GM12864 (cell line): Measurements from ENCODE around the gene TBC1D9.

Experiments used
- DNase-seq: peaks from one replicate; pipeline ENCODE4 v3.0.0-alpha.2; 2011; ENCODE audit warnings: low read depth
- H3K4me3 ChIP-seq: 2 replicates; pipeline ENCODE4 v1.5.1; 2011; ENCODE audit warnings: mild to moderate bottlenecking, low read depth, low read length, control low read depth
- TF ChIP-seq, protein P1 (sequence below): IDR thresholded peaks from 2 replicates; pipeline ENCODE4 v1.5.1; 2011; ENCODE audit warnings: low read depth, mild to moderate bottlenecking, moderate library complexity, low read length, control low read depth, inconsistent platforms; ENCODE audit errors: missing control alignments

The TBC1D9 gene

DNA sequence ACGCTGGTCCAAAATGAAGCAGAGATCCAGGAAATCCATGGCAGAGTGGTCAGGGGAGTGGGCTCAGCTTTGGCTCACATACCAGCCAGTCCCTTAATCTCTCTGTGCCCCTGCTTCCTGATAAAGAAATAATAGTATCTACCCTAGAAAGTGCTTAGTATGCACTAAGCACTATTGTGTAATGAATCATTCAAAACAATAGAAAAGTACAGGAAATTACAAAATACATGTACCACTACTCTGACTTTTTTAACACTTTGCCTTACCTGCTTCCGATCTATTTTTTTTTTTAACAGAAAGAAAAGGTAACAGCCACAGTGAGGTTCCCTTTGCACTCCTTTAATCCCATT is 49.9 kb downstream of the TBC1D9 start:
- DNase-seq, result no peak
- H3K4me3 ChIP-seq, result no peak overlapping the region
- TF ChIP-seq, protein P1, sequence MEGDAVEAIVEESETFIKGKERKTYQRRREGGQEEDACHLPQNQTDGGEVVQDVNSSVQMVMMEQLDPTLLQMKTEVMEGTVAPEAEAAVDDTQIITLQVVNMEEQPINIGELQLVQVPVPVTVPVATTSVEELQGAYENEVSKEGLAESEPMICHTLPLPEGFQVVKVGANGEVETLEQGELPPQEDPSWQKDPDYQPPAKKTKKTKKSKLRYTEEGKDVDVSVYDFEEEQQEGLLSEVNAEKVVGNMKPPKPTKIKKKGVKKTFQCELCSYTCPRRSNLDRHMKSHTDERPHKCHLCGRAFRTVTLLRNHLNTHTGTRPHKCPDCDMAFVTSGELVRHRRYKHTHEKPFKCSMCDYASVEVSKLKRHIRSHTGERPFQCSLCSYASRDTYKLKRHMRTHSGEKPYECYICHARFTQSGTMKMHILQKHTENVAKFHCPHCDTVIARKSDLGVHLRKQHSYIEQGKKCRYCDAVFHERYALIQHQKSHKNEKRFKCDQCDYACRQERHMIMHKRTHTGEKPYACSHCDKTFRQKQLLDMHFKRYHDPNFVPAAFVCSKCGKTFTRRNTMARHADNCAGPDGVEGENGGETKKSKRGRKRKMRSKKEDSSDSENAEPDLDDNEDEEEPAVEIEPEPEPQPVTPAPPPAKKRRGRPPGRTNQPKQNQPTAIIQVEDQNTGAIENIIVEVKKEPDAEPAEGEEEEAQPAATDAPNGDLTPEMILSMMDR, result no peak

DNA sequence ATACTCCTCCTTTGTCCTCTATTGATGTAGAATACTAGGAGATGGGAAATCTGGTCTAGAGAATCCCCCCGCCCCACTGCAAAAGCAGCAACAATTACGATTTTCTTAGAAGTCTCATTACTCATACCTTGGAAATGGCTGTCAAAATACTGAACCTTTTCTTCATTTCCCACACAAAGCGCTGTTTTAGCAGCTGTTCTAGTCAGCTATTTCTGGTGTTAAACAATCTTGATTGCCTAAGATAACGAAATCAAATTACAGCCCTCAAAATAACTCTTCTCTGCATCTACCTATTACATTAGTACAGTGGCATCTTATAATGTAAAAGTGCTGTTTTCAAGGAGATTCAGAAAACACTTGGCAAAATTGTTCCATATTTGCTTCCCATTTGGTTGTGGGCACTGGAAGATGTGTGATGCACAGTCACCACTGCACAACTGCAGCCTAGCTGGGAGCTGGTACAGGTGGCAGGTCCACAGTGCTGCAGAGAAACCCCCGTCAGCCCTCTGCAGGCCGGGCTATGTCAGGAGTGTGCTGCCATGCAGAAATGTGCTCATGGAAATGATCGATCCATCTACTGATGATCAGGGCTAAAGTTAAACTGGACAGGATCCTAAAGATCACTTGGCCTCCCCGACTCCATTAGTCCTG is 50.4 kb downstream of the TBC1D9 start:
- TF ChIP-seq, protein P1, result no peak
- H3K4me3 ChIP-seq, result no peak overlapping the region
- no peak for DNase-seq

DNA sequence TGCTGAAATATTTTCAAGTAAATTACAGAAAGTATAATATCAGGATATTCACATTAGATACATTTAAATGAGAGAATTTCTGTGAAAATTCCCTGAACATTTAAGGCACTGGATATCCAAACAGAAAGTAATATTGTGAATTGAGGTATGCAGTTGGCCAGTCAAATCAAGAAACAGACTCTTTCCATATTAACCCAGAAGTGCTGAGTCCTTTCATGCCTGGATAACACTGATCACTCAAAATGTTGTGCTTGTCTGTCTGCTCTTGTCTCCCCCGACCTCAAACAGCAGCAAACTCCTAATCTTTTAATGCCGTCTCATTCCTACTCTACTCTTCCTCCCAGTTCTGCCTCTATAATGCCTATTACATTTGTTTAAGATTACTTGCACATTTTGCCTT is 51.2 kb downstream of the TBC1D9 start:
- DNase-seq, result no peak
- TF ChIP-seq, protein P1, result no peak
- no peak overlapping the region for H3K4me3 ChIP-seq

DNA sequence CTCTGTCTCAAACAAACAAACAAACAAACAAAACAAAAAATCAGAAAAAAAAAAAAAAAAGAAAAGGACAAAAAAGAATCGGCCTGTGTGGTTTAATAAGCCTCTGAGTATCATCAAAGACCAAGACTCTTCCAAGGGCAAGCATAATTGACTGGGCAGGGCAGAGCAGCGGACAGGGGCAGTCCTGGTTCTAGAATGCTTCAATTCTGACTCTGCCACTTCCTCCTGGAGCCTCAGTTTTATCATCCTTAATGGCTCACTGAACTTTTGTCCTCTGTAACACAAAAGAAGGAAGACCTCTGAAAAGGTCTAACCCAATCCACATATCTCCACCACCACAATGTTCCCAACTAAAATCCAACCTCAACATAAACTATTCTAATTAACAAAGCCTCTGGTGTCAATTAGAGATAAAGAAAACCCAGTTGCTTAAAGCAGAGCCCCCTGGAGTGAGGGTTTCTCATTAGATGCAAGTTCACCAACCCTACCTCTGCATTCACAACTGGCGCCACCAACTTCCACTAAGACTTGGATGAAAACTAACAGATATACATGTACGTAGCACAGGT is 51.7 kb downstream of the TBC1D9 start:
- TF ChIP-seq, protein P1, result no peak
- no peak for DNase-seq
- H3K4me3 ChIP-seq, result no peak overlapping the region

DNA sequence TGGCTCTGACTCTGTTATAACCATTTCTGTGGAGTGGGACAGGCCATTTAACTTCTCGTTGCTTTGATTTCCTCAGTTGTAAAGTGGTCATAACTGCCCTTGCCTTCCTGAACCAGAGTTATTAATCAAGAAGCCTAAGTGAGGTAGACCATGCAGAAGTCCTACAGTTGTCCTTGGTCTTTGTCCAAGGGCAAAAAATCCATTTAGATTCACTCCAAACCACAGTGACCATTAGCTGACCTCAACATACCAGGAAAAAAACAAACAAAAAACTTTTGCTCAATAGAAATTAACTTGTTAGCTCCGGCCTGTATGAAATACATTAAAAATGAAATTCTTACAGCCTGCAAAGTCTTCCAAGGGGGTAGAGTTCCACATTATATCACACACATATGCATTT is 52.7 kb downstream of the TBC1D9 start:
- DNase-seq, result no peak
- TF ChIP-seq, protein P1, result no peak
- no peak overlapping the region for H3K4me3 ChIP-seq

DNA sequence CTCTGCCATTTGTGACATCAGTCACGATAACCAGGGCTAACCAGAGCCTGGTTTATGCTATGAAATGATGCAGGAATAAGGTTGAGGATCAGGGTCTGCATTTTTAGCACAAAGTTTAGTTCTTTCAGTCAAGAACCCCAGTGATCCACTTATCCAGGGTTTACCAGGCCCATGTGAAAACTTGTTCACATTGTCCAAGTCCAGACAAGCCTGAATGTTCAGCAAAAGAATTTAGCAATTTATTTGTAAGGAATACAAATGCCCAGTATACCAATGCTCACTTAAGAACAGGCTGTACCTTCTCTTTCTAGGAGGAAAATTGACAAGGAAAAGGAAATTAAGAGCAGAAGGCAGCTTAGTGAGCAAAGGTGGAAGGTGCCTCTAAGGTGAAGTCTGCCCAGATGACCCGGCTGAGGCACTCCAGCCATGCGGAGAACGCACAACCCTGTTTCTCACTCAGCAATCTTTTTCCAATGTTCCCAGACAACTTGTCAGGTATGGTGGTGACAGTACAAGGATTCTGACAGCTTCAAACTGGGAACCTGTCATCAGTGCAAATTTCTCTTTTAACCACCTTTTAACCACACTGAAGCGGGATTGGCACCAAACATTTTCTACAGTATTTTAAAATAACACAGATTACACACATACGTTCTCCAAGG is 54.0 kb downstream of the TBC1D9 start:
- no peak overlapping the region for H3K4me3 ChIP-seq
- TF ChIP-seq, protein P1, result no peak
- DNase-seq, result no peak
